K562 (cell line): ENCODE measurements around the gene TNFSF13. TPM values are rescaled to one million over a fixed set of nuclear protein-coding genes. Genes with fewer than 3 reads are reported as not detected.
A peak's percentile ranks its signal among the peaks of the same experiment; 100 is the strongest.

ENCODE experiments used
- COPS2 ChIP-seq: fragments of 450-650 bp; conservative IDR thresholded peaks from 2 replicates; pipeline ENCODE4 v1.6.1; 2016; ENCODE audit warnings: mild to moderate bottlenecking, moderate library complexity
- ETV6 ChIP-seq, 3 experiments: fragments of 150-350 bp in 1 of 3; sonication (generic) in 1 of 3; formaldehyde crosslinking in 1 of 3; IDR thresholded peaks; 2 replicates each; pipeline versions ENCODE4 v1.6.1 to v1.8.0; 2014 to 2022; ENCODE audit warnings: borderline replicate concordance in 2 of 3, low read depth in 2 of 3, antibody characterized with exemption in 1 of 3, low read length in 1 of 3, mild to moderate bottlenecking in 1 of 3, missing genetic modification reagents in 1 of 3
- GTF2A2 ChIP-seq: IDR thresholded peaks from 2 replicates; pipeline ENCODE4 v1.6.1; 2016; ENCODE audit warnings: mild to moderate bottlenecking, missing genetic modification characterization, missing compliant biosample characterization
- HDAC1 ChIP-seq, 2 experiments: fragments of 450-650 bp; IDR thresholded peaks; 2 replicates each; pipeline ENCODE4 v1.6.1; 2016 to 2017; ENCODE audit warnings: inconsistent platforms in 1 of 2, mild to moderate bottlenecking in 1 of 2, moderate library complexity in 1 of 2
- NFRKB ChIP-seq: fragments of 450-650 bp; IDR thresholded peaks from 2 replicates; pipeline ENCODE4 v1.6.1; 2016; ENCODE audit warnings: low read depth
- PHB ChIP-seq: fragments of 250-450 bp; sonication (Bioruptor Pico); IDR thresholded peaks from 2 replicates; pipeline ENCODE4 v1.5.0; 2021
- PHF20 ChIP-seq: fragments of 450-650 bp; IDR thresholded peaks from 2 replicates; pipeline ENCODE4 v1.6.1; 2018; ENCODE audit not compliant: partially characterized antibody
- POLR2A ChIP-seq: fragments of 450-650 bp; conservative IDR thresholded peaks from 2 replicates; pipeline ENCODE4 v1.6.1; 2016
- POLR2B ChIP-seq: fragments of 450-650 bp; IDR thresholded peaks from 2 replicates; pipeline ENCODE4 v1.6.1; 2018; ENCODE audit warnings: low read depth; ENCODE audit not compliant: partially characterized antibody
- PRPF4 ChIP-seq: fragments of 200-400 bp; formaldehyde crosslinking; IDR thresholded peaks from one replicate; pipeline ENCODE4 v1.6.1; 2017; ENCODE audit warnings: low read length, low read depth, mild to moderate bottlenecking; ENCODE audit not compliant: insufficient read depth, poor library complexity, severe bottlenecking
- RBM25 ChIP-seq: fragments of 200-400 bp; formaldehyde crosslinking; IDR thresholded peaks from 2 replicates; pipeline ENCODE4 v1.6.1; 2018; ENCODE audit warnings: low read length, low read depth, moderate library complexity; ENCODE audit not compliant: severe bottlenecking
- SP1 ChIP-seq: sonication (generic); formaldehyde crosslinking; IDR thresholded peaks from 2 replicates; pipeline ENCODE4 v1.8.1; 2022; ENCODE audit warnings: mild to moderate bottlenecking, missing genetic modification reagents
- SP2 ChIP-seq: IDR thresholded peaks from 2 replicates; pipeline ENCODE4 v1.6.1; 2011; ENCODE audit warnings: mild to moderate bottlenecking, low read depth, low read length, moderate library complexity; ENCODE audit not compliant: poor library complexity, severe bottlenecking; ENCODE audit errors: extremely low read depth
- SRF ChIP-seq, 2 experiments: fragments of 250-450, 450-650 bp in 1 of 2; sonication (Bioruptor Pico) in 1 of 2; sonication (generic) in 1 of 2; formaldehyde crosslinking; IDR thresholded peaks; 2 replicates each; pipeline versions ENCODE4 v1.5.0 to v1.5.1; 2020 to 2022; ENCODE audit warnings: mild to moderate bottlenecking in 1 of 2, missing genetic modification reagents in 1 of 2
- TEAD4 ChIP-seq, 2 experiments: sonication (generic) in 1 of 2; formaldehyde crosslinking in 1 of 2; IDR thresholded peaks; 2 replicates each; pipeline versions ENCODE4 v1.6.1 to v1.8.0; 2012 to 2022; ENCODE audit warnings: borderline replicate concordance in 1 of 2, inconsistent platforms in 1 of 2, low read length in 1 of 2, mild to moderate bottlenecking in 1 of 2, missing genetic modification reagents in 1 of 2
- ZNF224 ChIP-seq: sonication (generic); formaldehyde crosslinking; IDR thresholded peaks from 2 replicates; pipeline ENCODE4 v1.8.0; 2022; ENCODE audit warnings: mild to moderate bottlenecking, missing genetic modification reagents
- polyA plus RNA-seq, 8 experiments: library from polyadenylated mRNA; depleted of rRNA in 4 of 8; stranded (reverse) in 5 of 8; unstranded in 3 of 8; fragments of >200 nt; fragmentation: Nextera tagmentation in 2 of 8; fragmentation: Illumina TruSeq in 1 of 8; extraction: Ambion mirVana in 2 of 8; extraction: Trizol in 1 of 8; gene quantifications; 2 replicates each; pipeline versions ENCODE4 v1.2.1 to v1.2.3, GENCODE V29; 2011 to 2014; ENCODE audit warnings: inconsistent platforms in 1 of 8, missing spikeins in 1 of 8
- total RNA-seq, 7 experiments: library from RNA; depleted of rRNA in 6 of 7; stranded (reverse); fragments of >200 nt in 6 of 7; fragmentation: Illumina TruSeq in 2 of 7; extraction: Trizol in 2 of 7; gene quantifications; 2 replicates each; pipeline versions ENCODE4 v1.2.1 to v1.2.3, GENCODE V29; 2011 to 2021; ENCODE audit warnings: low replicate concordance in 1 of 7
- TF ChIP-seq, protein P1 (sequence below): sonication (generic); formaldehyde crosslinking; IDR thresholded peaks from 2 replicates; pipeline ENCODE4 v1.8.0; 2022; ENCODE audit warnings: missing genetic modification reagents, mild to moderate bottlenecking, borderline replicate concordance
- TF ChIP-seq, protein P2 (sequence below): fragments of 250-450 bp; sonication (Bioruptor Pico); IDR thresholded peaks from 2 replicates; pipeline ENCODE4 v1.8.0; 2021; ENCODE audit warnings: mild to moderate bottlenecking, moderate library complexity
- TF ChIP-seq, protein P3 (sequence below): sonication (generic); formaldehyde crosslinking; IDR thresholded peaks from 2 replicates; pipeline ENCODE4 v1.8.0; 2022; ENCODE audit warnings: missing genetic modification reagents, mild to moderate bottlenecking, moderate library complexity, borderline replicate concordance
- TF ChIP-seq, protein P4 (sequence below): IDR thresholded peaks from 2 replicates; pipeline ENCODE4 v1.6.1; 2011; ENCODE audit not compliant: insufficient read length; ENCODE audit errors: extremely low read depth

Gene TNFSF13
- total and polyA plus RNA-seq, 9 of the 15 experiments (the other 6 are each of a cell fraction or from before 2014, with no cell fraction given): 0.04 to 0.51 (median 0.19) TPM; not detected in 1

DNA sequence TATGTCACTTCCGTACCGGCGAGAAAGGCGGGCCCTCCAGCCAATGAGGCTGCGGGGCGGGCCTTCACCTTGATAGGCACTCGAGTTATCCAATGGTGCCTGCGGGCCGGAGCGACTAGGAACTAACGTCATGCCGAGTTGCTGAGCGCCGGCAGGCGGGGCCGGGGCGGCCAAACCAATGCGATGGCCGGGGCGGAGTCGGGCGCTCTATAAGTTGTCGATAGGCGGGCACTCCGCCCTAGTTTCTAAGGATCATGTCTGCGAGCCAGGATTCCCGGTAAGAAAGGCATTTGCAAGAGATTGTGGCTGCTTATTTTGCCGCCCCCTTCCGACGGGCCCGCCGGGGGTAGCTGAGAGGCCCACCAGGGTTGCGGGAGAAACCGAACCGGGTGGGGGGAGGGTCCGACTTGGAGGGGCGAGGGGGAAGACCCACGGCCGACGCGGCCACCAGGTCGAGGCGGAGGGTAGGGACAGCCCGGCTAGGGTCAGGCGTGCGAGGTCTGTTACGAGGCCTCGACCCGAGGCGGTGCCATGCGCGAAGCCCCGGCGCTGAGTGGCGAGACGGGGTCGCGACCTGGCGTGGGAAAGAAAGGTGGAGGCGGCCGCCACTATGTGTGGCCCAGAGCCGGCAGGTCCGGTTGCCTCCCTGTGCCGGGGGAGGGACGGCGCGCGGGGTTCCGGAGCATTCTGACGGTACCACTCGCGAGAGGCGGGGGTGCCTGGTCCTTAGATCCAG, 14.2 kb downstream of the TNFSF13 start (continued):
- 0 out of 2 replicates have a peak, but pooled peaks have one; percentile 48 for TF ChIP-seq ZNF224 (CRISPR knock-in tag)
- peak; percentile 78 for TF ChIP-seq GTF2A2 (tag)
- no peak for TF ChIP-seq TEAD4 (IDR thresholded peaks at IDR 0.05; ENCODE audit: low read length)
- no peak for TF ChIP-seq TEAD4 (CRISPR knock-in tag; IDR thresholded peaks at IDR 0.05; ENCODE audit: borderline replicate concordance)
- peak; percentile 97 for TF ChIP-seq POLR2B
- TF ChIP-seq PHF20: no peak
- TF ChIP-seq SP2: peak; percentile 93
- no peak; the same call in none of the 2 replicates for TF ChIP-seq NFRKB
- no peak for TF ChIP-seq PHB (CRISPR knock-in tag)
- TF ChIP-seq POLR2A: peak; percentile 99
- TF ChIP-seq PRPF4: peak; percentile 96
- no peak for TF ChIP-seq COPS2
- TF ChIP-seq, protein P1, sequence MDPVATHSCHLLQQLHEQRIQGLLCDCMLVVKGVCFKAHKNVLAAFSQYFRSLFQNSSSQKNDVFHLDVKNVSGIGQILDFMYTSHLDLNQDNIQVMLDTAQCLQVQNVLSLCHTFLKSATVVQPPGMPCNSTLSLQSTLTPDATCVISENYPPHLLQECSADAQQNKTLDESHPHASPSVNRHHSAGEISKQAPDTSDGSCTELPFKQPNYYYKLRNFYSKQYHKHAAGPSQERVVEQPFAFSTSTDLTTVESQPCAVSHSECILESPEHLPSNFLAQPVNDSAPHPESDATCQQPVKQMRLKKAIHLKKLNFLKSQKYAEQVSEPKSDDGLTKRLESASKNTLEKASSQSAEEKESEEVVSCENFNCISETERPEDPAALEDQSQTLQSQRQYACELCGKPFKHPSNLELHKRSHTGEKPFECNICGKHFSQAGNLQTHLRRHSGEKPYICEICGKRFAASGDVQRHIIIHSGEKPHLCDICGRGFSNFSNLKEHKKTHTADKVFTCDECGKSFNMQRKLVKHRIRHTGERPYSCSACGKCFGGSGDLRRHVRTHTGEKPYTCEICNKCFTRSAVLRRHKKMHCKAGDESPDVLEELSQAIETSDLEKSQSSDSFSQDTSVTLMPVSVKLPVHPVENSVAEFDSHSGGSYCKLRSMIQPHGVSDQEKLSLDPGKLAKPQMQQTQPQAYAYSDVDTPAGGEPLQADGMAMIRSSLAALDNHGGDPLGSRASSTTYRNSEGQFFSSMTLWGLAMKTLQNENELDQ (CRISPR knock-in tag): 0 out of 2 replicates have a peak, but pooled peaks have one; percentile 60
- TF ChIP-seq, protein P2, sequence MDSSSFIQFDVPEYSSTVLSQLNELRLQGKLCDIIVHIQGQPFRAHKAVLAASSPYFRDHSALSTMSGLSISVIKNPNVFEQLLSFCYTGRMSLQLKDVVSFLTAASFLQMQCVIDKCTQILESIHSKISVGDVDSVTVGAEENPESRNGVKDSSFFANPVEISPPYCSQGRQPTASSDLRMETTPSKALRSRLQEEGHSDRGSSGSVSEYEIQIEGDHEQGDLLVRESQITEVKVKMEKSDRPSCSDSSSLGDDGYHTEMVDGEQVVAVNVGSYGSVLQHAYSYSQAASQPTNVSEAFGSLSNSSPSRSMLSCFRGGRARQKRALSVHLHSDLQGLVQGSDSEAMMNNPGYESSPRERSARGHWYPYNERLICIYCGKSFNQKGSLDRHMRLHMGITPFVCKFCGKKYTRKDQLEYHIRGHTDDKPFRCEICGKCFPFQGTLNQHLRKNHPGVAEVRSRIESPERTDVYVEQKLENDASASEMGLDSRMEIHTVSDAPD (CRISPR knock-in tag): no peak
- no peak for TF ChIP-seq ETV6 (IDR thresholded peaks at IDR 0.05; ENCODE audit: borderline replicate concordance in 1 of 2, low read depth in 2 of 2, low read length in 1 of 2)
- TF ChIP-seq ETV6 (CRISPR knock-in tag; IDR thresholded peaks at IDR 0.05; ENCODE audit: borderline replicate concordance): 0 out of 2 replicates have a peak, but pooled peaks have one; percentile 44
- peak in 1 of 2 experiments; percentile 13; a peak in 1 of 4 replicates for TF ChIP-seq HDAC1 (IDR thresholded peaks at IDR 0.05)
- TF ChIP-seq, protein P3, sequence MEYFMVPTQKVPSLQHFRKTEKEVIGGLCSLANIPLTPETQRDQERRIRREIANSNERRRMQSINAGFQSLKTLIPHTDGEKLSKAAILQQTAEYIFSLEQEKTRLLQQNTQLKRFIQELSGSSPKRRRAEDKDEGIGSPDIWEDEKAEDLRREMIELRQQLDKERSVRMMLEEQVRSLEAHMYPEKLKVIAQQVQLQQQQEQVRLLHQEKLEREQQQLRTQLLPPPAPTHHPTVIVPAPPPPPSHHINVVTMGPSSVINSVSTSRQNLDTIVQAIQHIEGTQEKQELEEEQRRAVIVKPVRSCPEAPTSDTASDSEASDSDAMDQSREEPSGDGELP (CRISPR knock-in tag): peak; percentile 50
- TF ChIP-seq RBM25: peak; percentile 97
- TF ChIP-seq SRF (CRISPR knock-in tag; IDR thresholded peaks at IDR 0.05): peak in 1 of 2 experiments; percentile 52; a peak in 1 of 4 replicates
- TF ChIP-seq, protein P4, sequence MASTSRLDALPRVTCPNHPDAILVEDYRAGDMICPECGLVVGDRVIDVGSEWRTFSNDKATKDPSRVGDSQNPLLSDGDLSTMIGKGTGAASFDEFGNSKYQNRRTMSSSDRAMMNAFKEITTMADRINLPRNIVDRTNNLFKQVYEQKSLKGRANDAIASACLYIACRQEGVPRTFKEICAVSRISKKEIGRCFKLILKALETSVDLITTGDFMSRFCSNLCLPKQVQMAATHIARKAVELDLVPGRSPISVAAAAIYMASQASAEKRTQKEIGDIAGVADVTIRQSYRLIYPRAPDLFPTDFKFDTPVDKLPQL: peak; percentile 62
- peak; percentile 91 for TF ChIP-seq SP1 (CRISPR knock-in tag)
